HCT116 (cell line): ENCODE data around the gene TEAD3.

ENCODE experiments used
- ATF3 ChIP-seq: IDR thresholded peaks from 2 replicates; pipeline ENCODE4 v1.6.1; 2012
- CEBPB ChIP-seq: IDR thresholded peaks from 2 replicates; pipeline ENCODE4 v1.6.1; 2012; ENCODE audit warnings: low read depth
- CTCF ChIP-seq, 3 experiments: fragments of 200-600 bp in 1 of 3; sonication (generic) in 1 of 3; IDR thresholded peaks in 2 of 3; conservative IDR thresholded peaks in 1 of 3; 2 replicates each; pipeline ENCODE4 v1.5.1; 2012 to 2017; ENCODE audit warnings: low read depth in 2 of 3, low read length in 2 of 3, antibody characterized with exemption in 1 of 3, borderline replicate concordance in 1 of 3, control low read depth in 1 of 3, mild to moderate bottlenecking in 1 of 3, mixed read lengths in 1 of 3, mixed run types in 1 of 3, moderate library complexity in 1 of 3; ENCODE audit not compliant: insufficient read depth in 1 of 3
- EGR1 ChIP-seq: IDR thresholded peaks from 2 replicates; pipeline ENCODE4 v1.6.1; 2012; ENCODE audit warnings: low read depth
- EZH2 ChIP-seq: fragments of 200-600 bp; sonication (generic); IDR thresholded peaks from 2 replicates; pipeline ENCODE4 v1.6.1; 2017; ENCODE audit warnings: antibody characterized with exemption, mixed run types
- EZH2phosphoT487 ChIP-seq: fragments of 200-600 bp; IDR thresholded peaks from 2 replicates; pipeline ENCODE4 v1.6.1; 2018; ENCODE audit warnings: antibody characterized with exemption, borderline replicate concordance
- JUND ChIP-seq: IDR thresholded peaks from 2 replicates; pipeline ENCODE4 v1.6.1; 2012
- MAX ChIP-seq: IDR thresholded peaks from 2 replicates; pipeline ENCODE4 v1.6.1; 2012
- POLR2A ChIP-seq: IDR thresholded peaks from 2 replicates; pipeline ENCODE4 v1.7.0; 2011; ENCODE audit warnings: borderline replicate concordance; ENCODE audit not compliant: insufficient read depth, insufficient read length; ENCODE audit errors: extremely low read depth
- POLR2AphosphoS5 ChIP-seq: IDR thresholded peaks from 2 replicates; pipeline ENCODE4 v1.6.1; 2011; ENCODE audit warnings: mild to moderate bottlenecking, low read depth, low read length, moderate library complexity
- RAD21 ChIP-seq: IDR thresholded peaks from 2 replicates; pipeline ENCODE4 v1.6.1; 2012; ENCODE audit warnings: low read depth, mild to moderate bottlenecking
- REST ChIP-seq: IDR thresholded peaks from 2 replicates; pipeline ENCODE4 v1.6.1; 2012; ENCODE audit warnings: low read depth
- ZFX ChIP-seq: fragments of 450-650 bp; IDR thresholded peaks from 2 replicates; pipeline ENCODE4 v1.6.1; 2017
- ZNF274 ChIP-seq: fragments of 200-500 bp; sonication (Bioruptor generic); IDR thresholded peaks from 2 replicates; pipeline ENCODE4 v1.6.1; 2014; ENCODE audit warnings: mild to moderate bottlenecking, low read depth, low read length, inconsistent platforms

GRCh38 chr6:35445691-35446090 lies 51.2 kb downstream of the TEAD3 start:
- no peak for TF ChIP-seq CEBPB
- no peak for TF ChIP-seq POLR2A
- no peak for TF ChIP-seq CTCF (IDR thresholded peaks at IDR 0.05 in 2 of 3, conservative IDR thresholded peaks at IDR 0.05 in 1 of 3; ENCODE audit: borderline replicate concordance in 1 of 3, insufficient read depth in 1 of 3, low read depth in 2 of 3, low read length in 2 of 3)
- no peak for TF ChIP-seq EZH2
- no peak for TF ChIP-seq MAX
- TF ChIP-seq JUND = no peak
- no peak for TF ChIP-seq EGR1
- TF ChIP-seq EZH2phosphoT487 = no peak
- no peak for TF ChIP-seq RAD21
- TF ChIP-seq POLR2AphosphoS5 = no peak
- no peak for TF ChIP-seq ZNF274
- no peak for TF ChIP-seq REST
- TF ChIP-seq ATF3 = no peak
- no peak for TF ChIP-seq ZFX
